Osteoblast (primary cell): ENCODE measurements around the gene CDH11. TPM values are rescaled to one million over a fixed set of nuclear protein-coding genes. Genes with fewer than 3 reads are reported as not detected.

Source experiments
- DNase-seq: peaks from one replicate; pipeline ENCODE4 v3.0.0; 2011; ENCODE audit warnings: low spot score, mixed read lengths; ENCODE audit not compliant: insufficient read length; ENCODE audit errors: missing footprints
- H2AFZ ChIP-seq: 2 replicates; pipeline ENCODE4 v1.6.0; 2011; ENCODE audit warnings: mild to moderate bottlenecking, low read length
- H3K27ac ChIP-seq: 2 replicates; pipeline ENCODE4 v1.5.1; 2011; ENCODE audit warnings: mild to moderate bottlenecking, low read depth, low read length, moderate library complexity
- H3K27me3 ChIP-seq: 2 replicates; pipeline ENCODE4 v1.6.0; 2012; ENCODE audit warnings: mild to moderate bottlenecking, control low read depth, inconsistent platforms, low read length, moderate library complexity; ENCODE audit not compliant: insufficient read depth
- H3K36me3 ChIP-seq: 2 replicates; pipeline ENCODE4 v1.5.1; 2011; ENCODE audit warnings: mild to moderate bottlenecking, low read length, control low read depth, moderate library complexity; ENCODE audit not compliant: insufficient read depth
- H3K4me1 ChIP-seq: 2 replicates; pipeline ENCODE4 v1.5.1; 2011; ENCODE audit warnings: mild to moderate bottlenecking, low read length, control low read depth, moderate library complexity; ENCODE audit not compliant: insufficient read depth
- H3K4me2 ChIP-seq: 2 replicates; pipeline ENCODE4 v1.6.0; 2011; ENCODE audit warnings: mild to moderate bottlenecking, low read length; ENCODE audit not compliant: insufficient read depth
- H3K4me3 ChIP-seq: fragments of 200-600 bp; sonication (generic); 3 replicates; pipeline ENCODE4 v1.5.1; 2012; ENCODE audit warnings: mild to moderate bottlenecking, low read length, inconsistent platforms; ENCODE audit not compliant: insufficient read depth
- H3K79me2 ChIP-seq: 2 replicates; pipeline ENCODE4 v1.6.0; 2012; ENCODE audit warnings: mild to moderate bottlenecking, low read length, control low read depth, inconsistent platforms; ENCODE audit not compliant: insufficient read depth
- H3K9me3 ChIP-seq: 2 replicates; pipeline ENCODE4 v1.5.1; 2011; ENCODE audit warnings: low read depth, low read length, control low read depth
- H4K20me1 ChIP-seq: 2 replicates; pipeline ENCODE4 v1.6.0; 2012; ENCODE audit warnings: mild to moderate bottlenecking, low read length, control low read depth; ENCODE audit not compliant: insufficient read depth
- CTCF ChIP-seq: IDR thresholded peaks from 2 replicates; pipeline ENCODE4 v1.5.1; 2011; ENCODE audit warnings: mild to moderate bottlenecking, low read depth, low read length, moderate library complexity; ENCODE audit errors: extremely low read depth
- total RNA-seq: library from RNA; depleted of rRNA; stranded (reverse); fragments of >200 nt; gene quantifications from 2 replicates; pipeline ENCODE4 v1.2.3, GENCODE V29; 2012

The CDH11 gene
- total RNA-seq, 1 donor, result 1,116 TPM

- peak overlapping the region; percentile 95 for H3K4me3 ChIP-seq
- peak overlapping the region; percentile 83 for H3K4me2 ChIP-seq
- TF ChIP-seq CTCF, result peak; percentile 97
- H4K20me1 ChIP-seq, result peaks cover 77% of the 10 kb centered on the region
- DNase-seq, result peak; percentile 83
- H3K27ac ChIP-seq, result peak overlapping the region; percentile 89
- H3K9me3 ChIP-seq, result no peaks in the 10 kb centered on the region
- H3K36me3 ChIP-seq, result peaks cover 36% of the 10 kb centered on the region
- H3K79me2 ChIP-seq, result peaks cover 96% of the 10 kb centered on the region
- no peak overlapping the region for H2AFZ ChIP-seq
- peaks cover 50% of the 10 kb centered on the region for H3K4me1 ChIP-seq
- no peaks in the 10 kb centered on the region for H3K27me3 ChIP-seq
Measured at GRCh38 chr16:65117811-65118448, 3.9 kb downstream of the CDH11 start.

GRCh38 chr16:65116818-65117430, 4.9 kb downstream of the CDH11 start:
- Histone ChIP-seq H3K4me3 (peak overlapping the region; percentile 95), H4K20me1 (peaks cover 86% of the 10 kb centered on the region), H3K4me1 (peaks cover 50% of the 10 kb centered on the region), H3K27me3 (no peaks in the 10 kb centered on the region), H3K36me3 (peaks cover 44% of the 10 kb centered on the region), H3K9me3 (no peaks in the 10 kb centered on the region), H3K79me2 (peaks cover 99% of the 10 kb centered on the region), H3K27ac (peak overlapping the region; percentile 89), H3K4me2 (peak overlapping the region; percentile 83), H2AFZ (no peak overlapping the region)
- DNase-seq, result no peak
- no peak for TF ChIP-seq CTCF

GRCh38 chr16:65116216-65116615, 5.6 kb downstream of the CDH11 start:
- H3K4me3 ChIP-seq, result peak overlapping the region; percentile 8
- peaks cover 91% of the 10 kb centered on the region for H4K20me1 ChIP-seq
- H3K27ac ChIP-seq, result peak overlapping the region; percentile 89
- H3K4me2 ChIP-seq, result peak overlapping the region; percentile 83
- peaks cover 45% of the 10 kb centered on the region for H3K36me3 ChIP-seq
- H3K79me2 ChIP-seq, result peaks cover 100% of the 10 kb centered on the region
- no peaks in the 10 kb centered on the region for H3K9me3 ChIP-seq
- H2AFZ ChIP-seq, result no peak overlapping the region
- TF ChIP-seq CTCF, result no peak
- DNase-seq, result peak; percentile 27
- H3K4me1 ChIP-seq, result peaks cover 53% of the 10 kb centered on the region
- no peaks in the 10 kb centered on the region for H3K27me3 ChIP-seq

- no peak overlapping the region for H3K4me2 ChIP-seq
- H4K20me1 ChIP-seq, result peaks cover 93% of the 10 kb centered on the region
- H3K27me3 ChIP-seq, result no peaks in the 10 kb centered on the region
- no peak overlapping the region for H2AFZ ChIP-seq
- peaks cover 56% of the 10 kb centered on the region for H3K4me1 ChIP-seq
- no peak for DNase-seq
- H3K79me2 ChIP-seq, result peaks cover 100% of the 10 kb centered on the region
- TF ChIP-seq CTCF, result no peak
- peak overlapping the region; percentile 89 for H3K27ac ChIP-seq
- H3K4me3 ChIP-seq, result no peak overlapping the region
- H3K36me3 ChIP-seq, result peaks cover 57% of the 10 kb centered on the region
- H3K9me3 ChIP-seq, result no peaks in the 10 kb centered on the region
Measured at GRCh38 chr16:65114527-65114926, 7.3 kb downstream of the CDH11 start.
